ENCODE results near the gene CTSW.

- TF ChIP-seq ZNF274 (IDR thresholded peaks at IDR 0.05; ENCODE audit: low read depth, low read length) (no peak), SUZ12 (IDR thresholded peaks at IDR 0.05; ENCODE audit: extremely low read depth, insufficient read depth, insufficient read length) (no peak), YY1 (IDR thresholded peaks at IDR 0.05; ENCODE audit: insufficient read depth, insufficient read length) (peak; percentile 52)
Observed at GRCh38 chr11:65918211-65919140, 38.8 kb downstream of the CTSW start, which contains the start of gene C11orf68.

Data from NT2/D1 (cell line).